Stimulated activated CD8-positive, alpha-beta memory T cell treated with anti-CD3 and anti-CD28 coated beads, Interleukin-15, amount 100 ng/mL, for 48 hours (primary cell): ENCODE data around the gene PRDM15.
A peak's percentile ranks its signal among the peaks of the same experiment; 100 is the strongest.

ENCODE experiments used
- DNase-seq, 2 donors: peaks; one replicate each; pipeline ENCODE4 v3.0.0-alpha.2; 2020; ENCODE audit warnings: low read depth in 2 of 2

The PRDM15 gene

DNA sequence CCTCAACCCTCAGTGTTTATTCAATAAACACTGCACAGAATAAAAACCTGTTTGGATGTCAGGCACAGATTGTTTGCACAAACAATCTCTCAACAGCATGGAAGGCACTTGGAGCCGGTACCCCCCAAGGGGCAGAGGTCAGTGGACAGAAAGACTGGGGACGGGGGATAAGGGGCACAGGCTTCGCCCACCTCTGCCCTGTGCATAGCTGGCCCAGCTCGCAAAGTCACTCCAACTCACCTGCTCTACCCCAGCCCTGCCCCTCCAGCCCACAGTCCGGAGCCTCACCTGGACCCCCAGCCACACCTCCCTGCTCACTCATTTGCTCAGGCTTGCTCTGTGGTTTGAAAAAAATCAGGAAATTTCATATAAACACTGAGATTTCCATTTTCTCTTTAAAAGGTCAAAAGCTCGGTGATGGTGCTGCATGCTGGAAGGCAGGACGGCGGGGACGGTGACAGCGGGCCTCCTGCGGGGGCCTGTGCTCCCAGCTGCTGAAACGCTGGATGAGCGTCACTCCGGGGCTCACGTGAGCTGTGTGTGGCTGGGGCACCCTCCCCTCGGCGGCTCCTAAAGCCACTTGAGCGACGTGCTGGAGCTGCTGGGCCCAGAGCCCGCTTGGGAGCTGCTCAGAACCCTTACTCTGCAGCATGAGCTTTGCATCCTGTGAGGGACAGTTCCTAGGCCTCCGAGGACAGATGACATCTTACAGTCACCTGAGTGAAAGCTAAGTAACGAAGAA lies 54.5 kb downstream of the PRDM15 start:
- DNase-seq: no peak

DNA sequence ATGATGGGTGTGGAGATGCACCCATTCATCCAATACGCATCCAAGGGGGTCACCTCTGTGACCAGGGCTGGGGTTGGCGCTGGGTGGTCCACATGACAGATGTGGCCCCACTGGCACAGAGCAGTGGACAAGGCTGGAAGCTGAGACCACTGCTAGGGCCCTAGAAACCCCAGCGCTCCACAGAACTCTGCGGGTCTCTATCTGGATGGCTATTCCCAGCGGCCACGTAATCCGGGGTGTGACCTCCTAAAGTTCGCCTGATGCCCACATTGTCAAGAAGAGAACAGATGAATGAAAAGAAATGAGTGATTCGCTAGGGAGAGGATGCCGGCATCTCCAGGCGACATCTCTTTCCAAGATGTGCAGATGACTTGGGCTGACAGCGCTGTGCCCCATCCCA lies 55.2 kb downstream of the PRDM15 start:
- DNase-seq: no peak

DNA sequence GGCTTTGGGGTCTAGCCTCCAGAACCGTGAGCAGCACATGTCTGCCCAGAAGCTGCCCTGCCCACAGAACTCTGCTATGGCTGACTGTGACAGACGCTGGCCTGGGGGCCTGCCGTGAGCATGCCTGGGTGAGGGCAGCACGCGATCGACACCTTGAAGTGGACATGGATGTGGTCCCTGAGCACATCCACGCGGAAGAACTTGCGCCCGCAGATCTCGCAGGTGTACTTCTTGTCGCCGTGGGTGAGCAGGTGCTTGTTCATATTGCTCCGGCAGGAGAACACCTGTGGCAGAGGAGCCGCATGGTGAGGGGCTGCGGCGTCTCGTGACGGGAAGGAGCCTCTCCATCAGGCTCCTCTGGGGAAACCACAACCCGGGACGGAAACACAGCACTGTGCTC lies 56.0 kb downstream of the PRDM15 start:
- DNase-seq: no peak

DNA sequence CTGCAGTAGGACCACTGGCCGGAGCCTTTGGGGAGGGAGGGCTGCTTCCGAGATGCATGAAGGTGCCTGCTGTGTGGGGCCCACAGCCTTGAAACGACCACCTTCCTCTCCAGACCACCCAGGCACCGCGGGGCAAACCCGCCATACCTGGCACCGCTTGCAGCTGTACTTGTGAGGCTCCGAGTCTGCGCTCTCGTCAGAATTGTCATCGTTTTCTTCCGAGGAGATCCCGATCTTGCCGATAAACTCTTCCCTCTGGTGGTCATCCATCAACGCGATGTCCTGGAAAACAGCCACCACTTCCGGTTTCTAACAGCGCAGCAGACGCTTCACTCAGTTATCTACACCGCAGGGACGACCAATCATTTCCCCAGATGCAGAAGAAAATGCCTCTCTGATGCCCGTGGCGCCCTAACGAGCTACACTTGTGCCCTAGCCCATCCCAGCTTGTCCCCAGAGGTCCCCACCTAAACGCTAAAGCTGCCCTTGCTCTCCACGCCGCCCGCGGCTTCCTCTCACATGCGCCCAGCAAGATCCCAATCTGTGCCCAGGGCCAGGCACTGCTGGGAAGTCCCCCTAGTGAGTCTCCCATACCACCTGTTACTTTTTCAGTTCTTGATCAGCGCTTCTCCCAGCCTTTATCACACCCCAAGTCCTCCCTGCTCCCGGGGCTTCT lies 57.2 kb downstream of the PRDM15 start:
- DNase-seq: no peak

DNA sequence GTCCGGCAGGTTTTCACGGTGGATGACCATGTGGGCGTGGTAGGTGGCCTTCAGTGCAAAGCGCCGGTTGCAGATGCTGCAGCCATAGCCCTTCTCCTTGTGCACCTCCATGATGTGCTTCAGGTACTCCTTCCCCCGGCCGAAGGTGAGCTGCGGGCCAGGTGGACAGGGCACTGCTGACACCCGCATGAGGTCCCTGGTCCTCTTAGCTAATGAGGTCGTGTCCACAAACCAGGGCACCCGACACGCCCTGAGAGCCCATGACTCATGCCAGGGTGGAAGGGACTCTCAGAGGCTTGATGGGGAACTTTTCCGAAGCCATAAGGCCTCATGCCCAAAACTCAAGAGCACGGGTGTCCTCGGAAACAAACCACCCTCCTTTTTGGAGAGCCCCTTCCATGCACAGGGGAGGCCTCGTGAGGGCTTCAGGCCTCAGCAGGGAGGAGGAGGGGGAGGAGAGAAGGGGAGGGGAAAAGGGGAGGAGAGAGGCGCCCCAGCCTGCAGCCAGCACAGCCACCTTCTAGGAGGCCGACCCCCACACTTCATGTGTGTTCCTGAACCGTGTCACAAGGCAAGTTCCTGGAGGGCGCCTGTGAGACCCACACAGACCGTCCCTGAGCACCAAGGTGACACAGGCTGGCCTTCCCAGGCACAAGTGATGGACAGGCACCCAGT lies 57.9 kb downstream of the PRDM15 start:
- DNase-seq: no peak

DNA sequence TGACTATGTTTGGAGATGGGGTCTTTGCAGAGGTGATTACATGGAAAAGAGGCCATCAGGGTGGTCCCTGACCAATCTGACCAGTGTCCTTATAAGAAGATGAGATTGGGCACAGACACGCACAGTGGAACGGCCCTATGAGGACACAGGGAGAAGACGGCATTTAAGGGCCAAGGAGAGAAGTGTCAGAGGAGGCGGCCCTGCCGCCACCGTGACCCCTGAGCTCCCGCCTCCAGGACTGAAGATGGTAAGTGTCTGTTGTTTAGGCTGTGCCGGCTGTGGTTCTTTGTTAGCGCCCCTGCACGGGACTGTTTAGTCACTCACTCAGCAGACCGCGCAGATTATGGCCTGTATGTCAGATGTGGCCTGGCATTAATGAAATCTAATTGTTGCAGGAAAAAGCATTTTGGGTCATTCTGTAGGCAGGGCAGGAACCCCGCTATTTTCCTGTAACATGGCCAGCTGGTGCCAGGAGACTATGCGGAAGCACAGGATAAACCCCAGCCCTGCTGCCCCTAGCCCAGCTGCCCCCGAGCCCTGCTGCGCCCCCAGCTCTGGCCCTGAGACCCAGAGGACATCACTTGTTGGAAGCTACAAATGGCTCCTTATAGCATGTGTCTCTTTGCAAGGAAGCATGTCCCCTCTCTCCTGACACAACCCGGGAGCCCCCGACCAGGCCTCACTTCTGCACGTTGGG lies 58.6 kb downstream of the PRDM15 start:
- no peak for DNase-seq

DNA sequence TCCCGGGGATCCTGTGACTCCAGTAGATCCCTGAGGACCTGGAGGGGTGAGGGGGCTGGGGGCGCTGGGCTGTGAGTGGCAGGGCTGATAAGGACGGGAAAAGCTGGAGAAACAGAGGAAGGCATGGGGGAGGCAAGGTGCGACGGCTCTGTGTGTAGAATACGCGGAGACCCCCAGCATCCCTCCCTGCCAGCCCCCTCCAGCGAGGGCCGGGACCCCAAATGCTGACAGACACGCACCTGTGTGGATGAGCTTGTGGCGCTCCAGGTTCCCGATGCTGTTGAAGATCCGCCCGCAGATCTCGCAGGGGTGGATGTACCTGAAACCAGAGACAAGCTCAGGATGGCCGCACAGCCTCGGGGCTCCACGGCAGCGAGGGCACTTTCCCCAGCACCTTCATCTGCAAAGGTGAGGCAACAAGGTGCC lies 59.3 kb downstream of the PRDM15 start:
- DNase-seq: no peak

DNA sequence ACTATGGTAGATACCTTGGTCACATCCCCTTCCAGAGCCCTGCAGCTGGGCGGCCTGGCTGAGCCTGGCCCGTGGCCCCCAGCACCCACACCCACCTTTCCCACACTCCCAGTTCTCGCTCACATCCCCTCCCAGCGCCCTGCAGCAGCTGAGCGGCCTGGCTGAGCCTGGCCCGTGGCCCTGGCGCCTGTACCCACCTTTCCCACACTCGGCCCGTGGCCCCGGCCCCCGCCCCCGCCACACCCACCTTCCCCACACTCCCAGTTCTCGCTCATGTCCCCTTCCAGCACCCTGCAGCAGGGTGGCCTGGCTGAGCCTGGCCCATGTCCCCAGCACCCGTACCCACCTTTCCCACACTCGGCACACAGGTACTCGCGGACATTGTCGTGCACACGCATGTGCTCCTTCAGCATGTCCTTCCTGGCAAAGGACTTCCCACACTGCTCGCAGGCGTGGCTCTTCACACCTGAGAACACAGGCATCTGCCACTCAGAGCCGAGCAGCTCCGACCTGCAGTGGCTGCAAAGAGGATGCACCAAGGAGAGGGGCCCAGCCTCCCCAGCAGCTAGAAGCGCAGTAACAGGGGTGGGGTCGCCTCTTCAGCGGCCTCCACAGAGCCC lies 59.8 kb downstream of the PRDM15 start:
- no peak for DNase-seq

DNA sequence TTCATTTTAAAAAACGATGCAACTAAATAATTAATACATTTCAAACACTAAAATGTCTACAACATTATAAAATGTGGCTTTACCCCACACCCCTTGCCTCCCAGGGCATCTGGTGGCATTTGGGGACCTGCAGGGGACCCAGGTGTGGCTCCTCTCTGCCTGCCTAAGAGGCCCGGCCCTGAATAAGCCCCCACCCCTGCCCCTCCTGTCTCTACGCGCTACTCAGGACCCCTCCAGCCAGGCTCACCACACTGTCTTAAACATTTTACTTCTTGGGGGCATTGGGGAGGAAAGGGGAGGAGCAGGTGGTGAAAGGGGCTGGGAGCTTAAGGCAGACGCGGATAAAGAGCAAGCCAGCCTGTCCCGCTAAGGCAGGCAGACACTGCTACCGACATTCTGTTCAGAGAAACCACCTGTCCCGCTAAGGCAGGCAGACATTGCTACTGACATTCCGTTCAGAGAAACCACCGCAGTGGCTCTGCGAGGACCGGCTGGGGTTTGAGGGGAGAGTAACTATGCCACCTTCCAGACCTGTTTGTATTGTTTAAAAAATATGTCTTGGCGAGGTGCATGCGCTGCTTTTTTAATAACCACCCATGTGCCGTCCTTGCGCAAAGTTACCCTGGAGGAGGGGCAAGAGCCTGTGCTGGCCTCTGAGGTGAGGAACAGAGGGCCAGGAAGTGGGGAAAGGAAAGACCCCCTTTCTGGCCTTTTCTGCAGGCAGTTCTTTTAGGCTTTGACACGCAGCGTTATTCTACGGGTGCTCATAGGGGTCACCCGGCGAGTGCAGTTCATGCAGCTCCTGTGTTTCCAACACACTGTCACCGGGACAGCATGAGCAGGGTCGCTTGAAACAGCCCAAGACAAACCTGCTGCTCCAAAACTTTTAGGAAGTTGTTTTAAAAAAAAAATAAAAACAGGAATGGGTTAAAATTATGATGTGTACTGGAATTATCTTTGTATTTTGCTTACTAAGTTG lies 61.0 kb downstream of the PRDM15 start:
- no peak for DNase-seq

DNA sequence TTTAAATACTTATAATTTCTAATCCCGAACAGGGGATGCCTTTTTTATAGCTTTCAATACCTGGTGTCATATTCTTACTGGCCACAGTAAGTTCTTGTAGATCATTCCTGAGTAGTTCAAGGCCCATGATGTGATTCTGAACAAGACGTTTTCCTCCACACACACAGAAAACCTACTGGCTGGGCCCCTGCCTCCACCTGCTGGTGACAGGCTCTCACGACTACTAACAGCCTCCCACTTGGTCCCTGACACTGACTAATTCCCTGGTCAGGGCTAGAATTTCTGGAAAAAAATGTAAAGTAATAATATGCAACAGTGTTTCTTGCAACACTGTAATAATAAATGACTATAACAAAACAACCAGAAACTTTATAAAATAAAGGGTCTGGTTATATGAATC lies 61.9 kb downstream of the PRDM15 start:
- peak in 1 of 2 donors; percentile 9 for DNase-seq

DNA sequence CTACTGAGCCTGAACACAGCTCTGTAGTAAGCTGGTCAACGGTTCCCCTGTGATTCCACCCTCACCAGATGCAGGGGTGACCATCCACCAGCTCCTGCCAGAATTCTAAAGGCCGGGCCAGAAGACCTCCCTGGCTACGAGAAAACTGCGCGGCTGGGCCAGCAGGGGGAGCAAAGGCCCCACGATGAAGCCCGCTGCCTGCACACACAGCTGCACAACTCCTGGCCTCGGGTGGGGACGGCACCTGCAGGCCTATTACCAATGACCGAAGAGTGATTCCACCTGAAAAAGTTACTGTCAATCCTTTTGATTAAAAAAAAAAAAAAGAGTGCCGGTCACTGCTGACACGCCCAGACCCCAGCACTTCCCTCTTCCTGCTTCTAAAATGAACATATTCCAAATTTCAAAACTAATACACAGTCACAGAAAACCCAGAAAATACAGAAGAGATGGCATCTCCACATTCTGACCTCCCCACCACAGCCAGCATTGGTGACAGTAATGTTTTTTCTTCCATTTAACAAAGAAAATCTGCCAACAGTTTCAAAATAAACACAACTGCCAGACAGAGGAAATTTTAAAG lies 62.5 kb downstream of the PRDM15 start:
- DNase-seq: peak; percentile 23 to 26

DNA sequence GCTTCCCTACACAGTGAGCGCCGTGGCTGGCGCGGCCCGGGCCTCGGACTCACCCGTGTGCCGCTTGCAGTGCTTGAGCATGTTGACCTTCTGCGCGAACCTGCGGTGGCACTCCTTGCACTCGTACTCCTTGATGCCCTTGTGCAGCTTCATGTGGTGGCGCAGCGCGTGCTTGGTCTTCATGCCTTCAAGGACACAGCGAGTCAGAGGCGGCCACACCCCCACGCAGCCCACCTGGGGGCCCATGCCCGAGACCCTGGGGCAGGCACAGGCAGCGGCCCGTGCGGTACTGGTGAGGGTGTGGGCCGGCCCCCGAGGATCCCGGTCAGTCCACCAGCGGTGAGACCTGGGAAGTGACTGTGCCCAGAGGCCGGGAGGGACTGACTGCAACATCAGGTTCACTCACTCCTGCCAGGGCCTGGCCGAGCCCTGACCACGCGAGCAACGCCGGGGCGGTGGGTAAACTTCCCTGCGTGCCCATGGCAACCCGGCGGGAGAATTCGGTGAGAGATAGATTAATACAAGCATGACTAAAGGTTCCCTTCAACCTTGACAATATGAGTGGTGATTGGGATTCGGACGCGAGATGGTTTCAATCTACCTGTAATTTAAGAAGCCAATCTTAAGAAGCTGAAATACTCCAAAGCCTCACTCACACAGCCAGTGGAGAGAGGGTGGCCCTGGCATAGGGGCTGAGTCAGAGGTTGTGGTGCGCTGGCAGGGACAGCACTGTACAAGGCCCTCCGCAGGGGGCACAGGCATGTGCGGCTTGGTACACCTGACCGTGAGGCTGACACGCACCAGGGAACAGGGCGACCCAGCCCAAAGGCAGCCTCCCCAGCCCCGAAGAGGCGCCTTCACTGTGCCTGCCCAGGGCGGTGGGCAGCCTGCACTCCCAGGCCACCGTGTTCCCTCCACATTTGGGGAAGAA lies 63.2 kb downstream of the PRDM15 start:
- DNase-seq: no peak

DNA sequence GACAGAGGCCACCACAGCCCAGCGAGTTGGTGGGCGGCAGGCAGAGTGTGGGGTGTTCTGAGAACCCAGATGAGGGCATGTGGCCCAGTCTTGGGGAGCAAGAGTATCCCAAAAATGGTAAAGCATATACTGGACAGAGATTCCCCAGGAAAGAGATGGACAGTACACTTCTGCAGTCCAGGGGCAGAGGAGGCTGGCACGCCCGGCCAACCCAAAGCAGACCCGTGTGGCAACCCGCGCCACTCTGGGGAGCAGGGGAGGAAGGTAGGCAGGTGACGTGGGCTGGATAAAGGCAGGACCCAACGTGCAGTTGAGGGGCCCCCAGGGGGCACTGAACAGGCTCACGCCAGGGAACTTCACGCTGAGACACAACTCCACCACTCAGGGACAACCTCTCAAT lies 65.9 kb downstream of the PRDM15 start:
- no peak for DNase-seq

DNA sequence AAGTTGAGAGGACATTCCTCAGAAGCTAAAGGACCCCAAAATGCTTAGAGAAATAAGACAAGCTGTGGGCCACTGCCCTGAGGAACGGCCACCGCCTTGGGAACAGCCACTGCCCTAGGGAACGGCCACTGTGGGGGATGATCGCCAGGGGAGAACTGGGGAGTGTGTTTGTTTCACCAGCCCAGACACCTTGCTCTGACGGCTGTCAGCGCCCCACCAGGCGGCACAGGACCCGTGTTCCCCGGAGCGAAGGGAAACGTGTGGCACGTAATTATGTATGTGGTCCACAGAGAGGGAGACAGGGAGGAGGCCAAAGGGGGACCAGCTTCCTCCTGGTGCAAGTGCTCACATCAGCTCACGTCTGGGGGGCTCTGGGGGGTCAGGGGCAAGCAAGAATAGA lies 66.5 kb downstream of the PRDM15 start:
- no peak for DNase-seq

DNA sequence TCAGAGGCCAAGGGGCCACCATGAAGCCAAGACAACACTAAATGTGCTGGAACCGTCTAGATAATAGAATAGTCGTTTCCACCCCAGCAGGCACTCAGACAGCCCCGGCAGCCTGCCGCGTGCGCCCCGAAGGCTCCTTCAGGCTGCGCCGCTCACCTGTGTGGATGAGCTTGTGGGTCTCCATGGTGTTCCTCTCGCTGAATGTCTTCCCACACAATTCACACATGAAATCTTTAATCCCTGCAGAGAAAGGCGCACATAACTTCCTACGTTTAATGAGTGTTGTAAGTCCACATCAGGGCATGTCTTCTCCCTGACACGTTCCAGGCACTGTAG lies 68.6 kb downstream of the PRDM15 start:
- no peak for DNase-seq

DNA sequence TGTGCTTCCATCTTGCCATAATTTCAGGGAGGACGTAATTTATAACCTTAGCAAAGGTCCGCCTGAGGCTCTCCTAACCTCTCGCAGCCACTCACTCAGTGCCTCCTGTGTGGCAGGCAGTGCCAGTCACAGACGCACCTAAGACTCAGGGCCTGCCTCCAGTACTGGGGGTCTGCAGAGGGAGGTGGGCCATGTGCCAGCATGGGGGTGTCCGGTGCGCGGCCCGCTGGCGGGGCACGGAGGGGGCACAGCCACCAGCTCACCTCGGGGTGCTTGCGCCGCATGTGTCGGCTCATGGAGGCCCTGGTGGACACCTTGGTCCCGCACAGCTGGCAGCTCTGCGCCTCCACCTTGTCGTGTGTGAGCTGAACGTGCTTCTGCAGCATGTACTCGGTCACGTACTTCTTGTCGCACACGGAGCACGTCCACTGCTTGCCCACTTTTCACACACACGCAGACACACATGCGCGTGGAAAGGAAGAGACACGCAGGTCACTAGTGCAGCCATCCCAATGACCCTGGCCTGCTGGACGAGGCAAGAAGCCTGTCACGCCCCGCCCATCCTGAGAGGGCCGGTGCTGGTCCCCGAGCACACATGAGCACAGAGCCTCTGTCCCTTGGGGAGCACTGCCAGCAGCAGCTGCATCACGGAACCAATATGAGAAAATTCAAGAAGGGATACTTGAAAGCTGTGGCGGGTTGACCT lies 69.1 kb downstream of the PRDM15 start:
- no peak for DNase-seq

DNA sequence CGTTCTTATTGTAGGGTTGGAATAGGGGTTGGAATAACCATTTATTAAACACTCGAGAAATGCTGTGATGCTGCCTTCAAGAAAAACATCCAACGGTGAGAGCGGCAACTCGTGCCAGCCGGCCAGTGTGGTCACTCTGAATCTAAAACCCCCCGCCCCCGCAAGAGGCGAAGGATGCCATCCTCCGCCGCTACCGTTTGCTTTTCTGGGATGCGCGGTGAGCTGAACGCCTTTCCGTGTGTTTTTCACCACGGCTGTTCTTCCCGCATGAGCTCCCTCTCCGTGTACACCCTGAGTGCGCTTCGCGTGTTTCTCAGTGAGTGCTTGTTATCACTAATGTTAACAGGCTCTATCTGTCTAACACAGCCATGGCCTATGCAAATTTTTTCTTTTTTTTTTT lies 70.3 kb downstream of the PRDM15 start:
- no peak for DNase-seq

DNA sequence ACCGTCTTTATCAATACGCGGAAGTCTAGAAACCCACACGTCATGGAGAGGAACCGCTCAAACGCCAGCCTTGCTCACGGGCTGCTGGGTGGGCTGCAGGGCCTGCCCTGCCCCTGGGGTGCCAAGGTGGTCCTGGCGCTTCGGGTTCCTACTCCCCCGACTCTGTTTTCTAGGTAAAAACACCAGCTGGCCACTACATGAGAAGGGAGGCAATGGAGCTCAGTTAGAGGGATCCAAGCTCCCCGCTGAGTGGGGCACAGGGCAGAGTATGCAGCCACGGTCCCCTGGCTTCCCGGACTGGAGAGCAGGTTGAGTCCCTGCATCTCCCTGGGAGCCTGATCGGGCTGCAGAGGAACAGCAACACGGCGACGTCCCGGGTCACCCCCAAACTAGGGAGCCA lies 71.0 kb downstream of the PRDM15 start:
- no peak for DNase-seq

DNA sequence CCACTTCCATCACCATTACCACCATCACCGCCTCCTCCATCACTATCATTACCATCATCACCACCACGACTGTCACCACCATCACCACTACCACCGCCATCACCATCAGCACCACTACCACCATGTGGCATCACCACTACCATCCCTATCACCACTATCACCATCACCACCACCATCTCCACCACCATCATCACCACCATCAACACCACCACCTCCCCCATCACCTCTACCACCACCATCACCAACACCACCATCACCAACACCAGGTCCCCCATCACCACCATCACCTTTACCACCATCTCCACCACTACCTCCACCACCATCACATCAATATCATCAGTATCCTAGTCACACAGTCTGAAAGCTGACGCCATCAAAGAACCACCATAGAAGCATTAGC lies 72.4 kb downstream of the PRDM15 start:
- no peak for DNase-seq
